HG03575 (cell line): ENCODE measurements around the gene TMEM135.
A peak's percentile ranks its signal among the peaks of the same experiment; 100 is the strongest.
"Not testable (repeated sequence)": the region's sequence is repeated elsewhere in the genome, so short reads cannot be mapped to it uniquely, and the experiment has no call there.

Experiments
- ATAC-seq: cut with Tn5 transposase; IDR thresholded peaks from one replicate; pipeline ENCODE4 v1.9.1; 2021; ENCODE audit not compliant: unreplicated experiment, insufficient number of reproducible peaks, low FRiP score; ENCODE audit errors: extremely low read depth

The TMEM135 gene

GRCh38 chr11:87015645-87016044, 22.1 kb upstream of the TMEM135 start:
- ATAC-seq, result no peak

GRCh38 chr11:87019613-87020271, 18.0 kb upstream of the TMEM135 start:
- no peak for ATAC-seq

- no peak for ATAC-seq
Measured at GRCh38 chr11:87020336-87020735, 17.4 kb upstream of the TMEM135 start.

- ATAC-seq, result no peak
Measured at GRCh38 chr11:87020764-87021365, 16.9 kb upstream of the TMEM135 start.

GRCh38 chr11:87022254-87022653, 15.5 kb upstream of the TMEM135 start:
- peak; percentile 75 for ATAC-seq

GRCh38 chr11:87022738-87023137, 15.0 kb upstream of the TMEM135 start:
- ATAC-seq, result no peak

- ATAC-seq, result not testable (repeated sequence)
Measured at GRCh38 chr11:87026415-87026814, 11.3 kb upstream of the TMEM135 start.

- no peak for ATAC-seq
Measured at GRCh38 chr11:87030458-87031054, 7.2 kb upstream of the TMEM135 start.

GRCh38 chr11:87031433-87032170, 6.1 kb upstream of the TMEM135 start:
- ATAC-seq, result no peak

GRCh38 chr11:87033561-87033960, 4.2 kb upstream of the TMEM135 start:
- ATAC-seq, result no peak

GRCh38 chr11:87035976-87036583, 1.7 kb upstream of the TMEM135 start:
- ATAC-seq, result no peak

- no peak for ATAC-seq
Measured at GRCh38 chr11:87036756-87037449, 831 bp upstream of the TMEM135 start.

GRCh38 chr11:87038235-87038977, 672 bp downstream of the TMEM135 start:
- no peak for ATAC-seq

GRCh38 chr11:87039371-87039770, 1.6 kb downstream of the TMEM135 start:
- ATAC-seq, result no peak

- ATAC-seq, result no peak
Measured at GRCh38 chr11:87043894-87044293, 6.2 kb downstream of the TMEM135 start.

- no peak for ATAC-seq
Measured at GRCh38 chr11:87046824-87047223, 9.1 kb downstream of the TMEM135 start.

- ATAC-seq, result no peak
Measured at GRCh38 chr11:87056091-87056490, 18.4 kb downstream of the TMEM135 start.

- ATAC-seq, result no peak
Measured at GRCh38 chr11:87057749-87058148, 20.0 kb downstream of the TMEM135 start.
